B cell (primary cell): Measurements from ENCODE around the gene CHRNA1.

ENCODE experiments used
- CTCF ChIP-seq: fragments of 200-600 bp; IDR thresholded peaks from one replicate; pipeline ENCODE4 v1.8.0; 2022; ENCODE audit warnings: antibody characterized with exemption, mild to moderate bottlenecking
- EZH2 ChIP-seq: IDR thresholded peaks from 2 replicates; pipeline ENCODE4 v1.6.1; 2012; ENCODE audit warnings: borderline replicate concordance, low read depth, mild to moderate bottlenecking, moderate library complexity, low read length; ENCODE audit not compliant: insufficient read depth, poor library complexity, severe bottlenecking

DNA sequence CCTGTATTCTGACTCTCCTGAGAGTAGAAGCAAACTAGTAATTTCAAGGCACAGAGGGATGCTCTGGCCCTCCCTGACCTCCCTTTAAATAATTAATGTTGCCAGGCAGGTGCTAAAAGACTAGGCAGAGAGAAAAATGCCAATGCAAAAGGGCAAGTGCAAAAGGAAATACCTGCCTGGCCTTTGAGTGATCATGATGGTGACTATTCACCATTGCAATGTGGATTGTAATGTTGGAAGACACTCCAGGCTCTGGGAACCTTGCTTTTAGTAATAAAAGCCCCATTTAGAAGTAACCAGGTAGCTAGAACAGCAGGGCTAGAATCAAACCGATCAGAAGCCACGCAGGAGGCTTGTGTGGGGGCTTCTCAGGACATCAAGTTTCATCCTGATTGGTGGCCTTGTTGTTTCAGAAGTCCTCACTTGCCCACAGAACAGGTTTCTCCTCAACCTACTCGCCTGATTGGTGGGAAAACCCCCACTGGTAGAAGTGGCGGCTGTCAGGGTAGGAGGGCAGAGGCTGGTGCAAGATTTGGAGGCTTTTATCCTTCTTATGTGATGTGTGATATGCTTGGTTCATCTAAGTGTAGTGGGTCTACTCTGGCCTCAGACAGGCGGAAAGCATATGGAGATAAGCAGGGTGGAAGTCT is 16.0 kb upstream of the CHRNA1 start:
- TF ChIP-seq EZH2, result no peak
- no peak for TF ChIP-seq CTCF
